K562 (cell line): ENCODE results near the gene GOLIM4. TPM values are rescaled to one million over a fixed set of nuclear protein-coding genes. Genes with fewer than 3 reads are reported as not detected.

Experiments
- CTCFL ChIP-seq: IDR thresholded peaks from 2 replicates; pipeline ENCODE4 v1.6.1; 2011; ENCODE audit warnings: borderline replicate concordance, low read depth, mild to moderate bottlenecking, moderate library complexity, low read length; ENCODE audit not compliant: insufficient read depth, poor library complexity, severe bottlenecking
- ILK ChIP-seq: fragments of 450-650 bp; IDR thresholded peaks from 2 replicates; pipeline ENCODE4 v1.6.1; 2016; ENCODE audit warnings: missing genetic modification characterization, low read depth, mild to moderate bottlenecking, missing compliant biosample characterization, moderate library complexity, borderline replicate concordance
- LCOR ChIP-seq: sonication (generic); formaldehyde crosslinking; IDR thresholded peaks from 2 replicates; pipeline ENCODE4 v1.8.0; 2022; ENCODE audit warnings: mild to moderate bottlenecking, missing genetic modification reagents
- MED1 ChIP-seq: sonication (generic); formaldehyde crosslinking; IDR thresholded peaks from 2 replicates; pipeline ENCODE4 v1.8.1; 2023; ENCODE audit warnings: missing genetic modification reagents, borderline replicate concordance
- NFE2 ChIP-seq: IDR thresholded peaks from 2 replicates; pipeline ENCODE4 v1.6.1; 2014; ENCODE audit warnings: antibody characterized with exemption, low read depth
- PHTF2 ChIP-seq: fragments of 250-450 bp; sonication (Bioruptor Pico); IDR thresholded peaks from 2 replicates; pipeline ENCODE4 v1.5.0; 2021; ENCODE audit warnings: mild to moderate bottlenecking
- PTBP1 ChIP-seq: fragments of 200-400 bp; formaldehyde crosslinking; IDR thresholded peaks from 2 replicates; pipeline ENCODE4 v1.6.1; 2017; ENCODE audit warnings: low read depth, low read length
- RBFOX2 ChIP-seq: fragments of 200-400 bp; formaldehyde crosslinking; IDR thresholded peaks from 2 replicates; pipeline ENCODE4 v1.6.1; 2017; ENCODE audit warnings: low read depth, mild to moderate bottlenecking, low read length, moderate library complexity
- RBM14 ChIP-seq: fragments of 200-400 bp; formaldehyde crosslinking; IDR thresholded peaks from 2 replicates; pipeline ENCODE4 v1.6.1; 2018; ENCODE audit warnings: low read depth, mild to moderate bottlenecking, low read length, moderate library complexity, borderline replicate concordance; ENCODE audit not compliant: insufficient read depth
- RBM17 ChIP-seq: fragments of 200-400 bp; formaldehyde crosslinking; IDR thresholded peaks from 2 replicates; pipeline ENCODE4 v1.6.1; 2017; ENCODE audit warnings: low read depth, mild to moderate bottlenecking, low read length, borderline replicate concordance
- SMARCC2 ChIP-seq: fragments of 450-650 bp; IDR thresholded peaks from 2 replicates; pipeline ENCODE4 v1.6.1; 2017; ENCODE audit warnings: antibody characterized with exemption, moderate library complexity, mild to moderate bottlenecking, low read depth
- ZFP36 ChIP-seq: fragments of 150-350 bp; IDR thresholded peaks from 2 replicates; pipeline ENCODE4 v1.6.1; 2018; ENCODE audit warnings: low read length, low read depth; ENCODE audit not compliant: partially characterized antibody
- ZNF165 ChIP-seq: fragments of 250-450 bp; sonication (Bioruptor Pico); IDR thresholded peaks from 2 replicates; pipeline ENCODE4 v1.4.0; 2020; ENCODE audit warnings: borderline replicate concordance
- ZNF318 ChIP-seq, 2 experiments: fragments of 450-650 bp; IDR thresholded peaks; 2 replicates each; pipeline ENCODE4 v1.6.1; 2016; ENCODE audit warnings: mild to moderate bottlenecking in 2 of 2, borderline replicate concordance in 1 of 2, low read depth in 1 of 2, moderate library complexity in 1 of 2
- ZNF57 ChIP-seq: fragments of 450-650 bp; formaldehyde crosslinking; IDR thresholded peaks from 2 replicates; pipeline ENCODE4 v1.4.0; 2020; ENCODE audit warnings: mild to moderate bottlenecking, moderate library complexity
- ZNF584 ChIP-seq: fragments of 200-800 bp; sonication (Bioruptor generic); IDR thresholded peaks from 2 replicates; pipeline ENCODE4 v1.6.1; 2016; ENCODE audit warnings: low read depth, mild to moderate bottlenecking, missing genetic modification characterization, missing compliant biosample characterization
- ZNF77 ChIP-seq: fragments of 250-450 bp; sonication (Bioruptor Pico); IDR thresholded peaks from 2 replicates; pipeline ENCODE4 v1.5.0; 2020
- ZSCAN32 ChIP-seq: fragments of 450-650 bp; formaldehyde crosslinking; IDR thresholded peaks from 2 replicates; pipeline ENCODE4 v1.4.0; 2020; ENCODE audit warnings: mild to moderate bottlenecking, moderate library complexity
- polyA plus RNA-seq, 8 experiments: library from polyadenylated mRNA; depleted of rRNA in 4 of 8; stranded (reverse) in 5 of 8; unstranded in 3 of 8; fragments of >200 nt; fragmentation: Nextera tagmentation in 2 of 8; fragmentation: Illumina TruSeq in 1 of 8; extraction: Ambion mirVana in 2 of 8; extraction: Trizol in 1 of 8; gene quantifications; 2 replicates each; pipeline versions ENCODE4 v1.2.1 to v1.2.3, GENCODE V29; 2011 to 2014; ENCODE audit warnings: inconsistent platforms in 1 of 8, missing spikeins in 1 of 8
- total RNA-seq, 7 experiments: library from RNA; depleted of rRNA in 6 of 7; stranded (reverse); fragments of >200 nt in 6 of 7; fragmentation: Illumina TruSeq in 2 of 7; extraction: Trizol in 2 of 7; gene quantifications; 2 replicates each; pipeline versions ENCODE4 v1.2.1 to v1.2.3, GENCODE V29; 2011 to 2021; ENCODE audit warnings: low replicate concordance in 1 of 7

Gene GOLIM4
- total and polyA plus RNA-seq, 9 of the 15 experiments (the other 6 are each of a cell fraction or from before 2014, with no cell fraction given) = 9.3 to 39.4 (median 31.0) TPM

GRCh38 chr3:168095611-168096209 lies at the start of gene GOLIM4 (continued):
- TF ChIP-seq RBM17 (no peak), RBFOX2 (peak; percentile 93), PHTF2 (no peak), ZSCAN32 (CRISPR knock-in tag) (no peak), ZNF57 (CRISPR knock-in tag) (no peak), SMARCC2 (no peak), NFE2 (no peak), ZNF165 (CRISPR knock-in tag) (no peak), ZNF318 (IDR thresholded peaks at IDR 0.05; ENCODE audit: borderline replicate concordance in 1 of 2, low read depth in 1 of 2) (no peak), ZNF584 (CRISPR knock-in tag) (no peak), CTCFL (peak; percentile 2), ZNF77 (CRISPR knock-in tag) (no peak), LCOR (no peak; the same call in 1 of the 2 replicates), ZFP36 (no peak), RBM14 (no peak), PTBP1 (no peak), MED1 (CRISPR knock-in tag) (no peak), ILK (tag) (no peak)
